Measurements from ENCODE around the gene NCOA7. TPM values are rescaled to one million over a fixed set of nuclear protein-coding genes. Genes with fewer than 3 reads are reported as not detected.

NCOA7 gene
- total RNA-seq, 1 experiment from 2014 or later, result 14.4 TPM

- ATAC-seq (no peak), DNase-seq (ENCODE audit: low spot score) (no peak)
- Mint-ChIP-seq H3K4me3 (no peak overlapping the region), H3K4me1 (peaks cover 3% of the 10 kb centered on the region; the same call in 1 of the 2 replicates), H3K9me3 (peaks cover 9% of the 10 kb centered on the region), H3K27me3 (ENCODE audit: low read depth) (no peaks in the 10 kb centered on the region; the same call in 1 of the 2 replicates), H3K27ac (no peak overlapping the region), H3K36me3 (peaks cover 4% of the 10 kb centered on the region; the same call in 1 of the 2 replicates)
- TF ChIP-seq ZMAT4 (CRISPR knock-in tag; IDR thresholded peaks at IDR 0.05) (no peak), ZNF396 (CRISPR knock-in tag; IDR thresholded peaks at IDR 0.05; ENCODE audit: borderline replicate concordance) (no peak), NFATC4 (CRISPR knock-in tag; IDR thresholded peaks at IDR 0.05) (no peak)
- ChIA-PET POLR2A (interaction anchor here (0.7 kb wide), 1 partner anchor 9 kb away, joined by 3 read pairs; the partner anchor contains the start of gene HINT3), CTCF (interaction anchor here (1.5 kb wide), 1 partner anchor 9 kb away, joined by 4 read pairs; the partner anchor contains the start of gene HINT3)
Measured at GRCh38 chr6:125947615-125948014, 156.9 kb downstream of the NCOA7 start.

GRCh38 chr6:125948455-125948854 lies 157.7 kb downstream of the NCOA7 start:
- ATAC-seq, result no peak
- H3K9me3 Mint-ChIP-seq, result peaks cover 9% of the 10 kb centered on the region
- no peak overlapping the region for H3K27ac Mint-ChIP-seq
- CTCF ChIA-PET, result interaction anchor here (1.5 kb wide), 1 partner anchor 8 kb away, joined by 4 read pairs; the partner anchor contains the start of gene HINT3
- H3K36me3 Mint-ChIP-seq, result peaks cover 4% of the 10 kb centered on the region; the same call in 1 of the 2 replicates
- POLR2A ChIA-PET, result interaction anchor here (0.7 kb wide), 1 partner anchor 8 kb away, joined by 3 read pairs; the partner anchor contains the start of gene HINT3
- H3K27me3 Mint-ChIP-seq (ENCODE audit: low read depth), result no peaks in the 10 kb centered on the region; the same call in 1 of the 2 replicates
- TF ChIP-seq ERG (CRISPR knock-in tag; IDR thresholded peaks at IDR 0.05) (no peak), USF2 (CRISPR knock-in tag; IDR thresholded peaks at IDR 0.05) (no peak), ZNF512 (CRISPR knock-in tag; IDR thresholded peaks at IDR 0.05; ENCODE audit: borderline replicate concordance) (no peak), ZBTB43 (CRISPR knock-in tag; IDR thresholded peaks at IDR 0.05) (no peak), ZNF317 (CRISPR knock-in tag; IDR thresholded peaks at IDR 0.05; ENCODE audit: borderline replicate concordance, low read depth) (no peak), ZSCAN18 (CRISPR knock-in tag; IDR thresholded peaks at IDR 0.05) (no peak), ZNF263 (CRISPR knock-in tag; IDR thresholded peaks at IDR 0.05; ENCODE audit: low read depth) (no peak), GRHL2 (CRISPR knock-in tag; IDR thresholded peaks at IDR 0.05; ENCODE audit: insufficient replicate concordance, severe bottlenecking) (no peak), NFE2L1 (CRISPR knock-in tag; IDR thresholded peaks at IDR 0.05) (no peak), ETV6 (CRISPR knock-in tag; IDR thresholded peaks at IDR 0.05) (no peak), SMAD4 (CRISPR knock-in tag; IDR thresholded peaks at IDR 0.05) (no peak), ZMAT4 (CRISPR knock-in tag; IDR thresholded peaks at IDR 0.05) (no peak), MXD4 (CRISPR knock-in tag; IDR thresholded peaks at IDR 0.05; ENCODE audit: borderline replicate concordance) (no peak), SP1 (CRISPR knock-in tag; conservative IDR thresholded peaks at IDR 0.05) (no peak), ZNF425 (CRISPR knock-in tag; conservative IDR thresholded peaks at IDR 0.05) (no peak), TEAD1 (CRISPR knock-in tag; IDR thresholded peaks at IDR 0.05) (no peak), GTF2I (CRISPR knock-in tag; conservative IDR thresholded peaks at IDR 0.05) (no peak), NFATC4 (CRISPR knock-in tag; IDR thresholded peaks at IDR 0.05) (no peak)
- H3K4me1 Mint-ChIP-seq, result peaks cover 3% of the 10 kb centered on the region; the same call in 1 of the 2 replicates
- DNase-seq (ENCODE audit: low spot score), result no peak
- no peak overlapping the region for H3K4me3 Mint-ChIP-seq
